AG08396 (cell line): ENCODE results near the gene PARVB.
A peak's percentile ranks its signal among the peaks of the same experiment; 100 is the strongest.
"Not testable (repeated sequence)": the region's sequence is repeated elsewhere in the genome, so short reads cannot be mapped to it uniquely, and the experiment has no call there.

ENCODE experiments used
- DNase-seq: peaks from one replicate; pipeline ENCODE4 v3.0.0; 2012; ENCODE audit warnings: low spot score, mixed read lengths

Gene PARVB

DNA sequence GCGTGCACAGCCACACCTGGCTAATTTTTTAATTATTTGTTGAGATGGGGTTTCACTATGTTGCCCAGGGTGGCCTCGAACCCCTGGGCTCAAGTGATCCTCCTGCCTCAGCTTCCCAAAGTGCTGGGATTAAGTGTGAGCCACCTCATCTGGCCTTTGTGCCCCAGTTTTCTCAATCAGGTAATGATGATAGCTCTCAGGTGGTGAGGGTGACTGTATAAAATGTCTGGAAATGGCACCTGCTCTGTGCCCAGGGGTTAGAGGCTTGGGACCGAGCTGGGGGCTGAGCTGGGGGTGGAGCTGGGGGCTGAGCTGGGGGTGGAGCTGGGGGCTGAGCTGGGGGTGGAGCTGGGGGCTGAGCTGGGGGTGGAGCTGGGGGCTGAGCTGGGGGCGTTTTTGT is 32.5 kb downstream of the PARVB start:
- DNase-seq = not testable (repeated sequence)

- DNase-seq = no peak
These were observed 33.4 kb downstream of the PARVB start for GRCh38 chr22:44057401-44057987.

GRCh38 chr22:44063462-44064371 is 39.6 kb downstream of the PARVB start:
- no peak for DNase-seq

GRCh38 chr22:44067033-44067432 is 42.9 kb downstream of the PARVB start:
- DNase-seq = no peak

- no peak for DNase-seq
These were observed 43.8 kb downstream of the PARVB start for GRCh38 chr22:44067901-44068300.

GRCh38 chr22:44068422-44069191 is 44.5 kb downstream of the PARVB start:
- no peak for DNase-seq

DNA sequence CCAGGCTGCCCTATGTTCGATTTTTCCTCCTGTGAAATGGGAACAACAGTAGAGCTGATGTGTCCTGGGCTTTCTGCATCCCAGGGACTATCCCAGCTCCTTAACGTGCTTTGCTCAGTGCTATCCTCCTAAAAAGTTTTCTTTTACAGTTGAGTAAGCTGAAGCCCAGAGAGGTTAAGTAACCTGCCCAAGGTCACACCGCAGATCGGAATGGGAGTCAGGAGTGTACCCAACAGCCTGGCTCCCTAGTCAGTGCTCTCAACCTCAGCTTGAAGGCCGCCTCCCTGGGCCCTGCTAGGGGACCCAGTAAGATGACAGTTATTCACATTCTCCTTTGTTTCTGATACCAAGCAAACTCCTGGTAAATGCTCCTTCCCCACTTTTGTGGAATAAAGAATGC is 45.9 kb downstream of the PARVB start:
- DNase-seq = no peak

DNA sequence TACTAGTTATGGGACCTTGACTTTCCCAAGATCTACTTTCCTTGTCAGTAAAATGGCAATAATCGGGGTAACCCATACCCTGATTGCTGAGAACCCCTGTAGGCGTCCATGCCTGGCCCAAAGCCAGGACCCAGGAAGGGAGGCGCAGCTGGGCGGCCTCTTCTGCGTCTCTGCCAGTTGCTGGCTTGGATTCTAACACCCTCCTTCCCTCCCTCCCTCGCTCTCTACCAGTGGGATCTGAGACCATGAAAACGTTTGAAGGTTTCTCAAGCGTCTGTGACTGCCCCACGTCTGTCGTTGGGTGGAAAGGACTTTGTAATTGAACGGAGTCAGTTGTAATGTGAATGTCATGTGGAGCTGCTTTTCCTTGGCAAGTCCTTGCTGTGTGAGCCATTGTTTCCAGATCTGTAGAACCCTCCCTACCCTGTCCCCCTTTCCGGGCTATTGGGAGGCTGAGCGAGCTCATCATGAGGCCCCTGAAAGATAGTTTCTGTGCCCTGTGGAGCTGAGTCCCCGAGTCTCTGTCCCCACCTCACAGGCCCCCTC is 47.8 kb downstream of the PARVB start:
- no peak for DNase-seq

DNA sequence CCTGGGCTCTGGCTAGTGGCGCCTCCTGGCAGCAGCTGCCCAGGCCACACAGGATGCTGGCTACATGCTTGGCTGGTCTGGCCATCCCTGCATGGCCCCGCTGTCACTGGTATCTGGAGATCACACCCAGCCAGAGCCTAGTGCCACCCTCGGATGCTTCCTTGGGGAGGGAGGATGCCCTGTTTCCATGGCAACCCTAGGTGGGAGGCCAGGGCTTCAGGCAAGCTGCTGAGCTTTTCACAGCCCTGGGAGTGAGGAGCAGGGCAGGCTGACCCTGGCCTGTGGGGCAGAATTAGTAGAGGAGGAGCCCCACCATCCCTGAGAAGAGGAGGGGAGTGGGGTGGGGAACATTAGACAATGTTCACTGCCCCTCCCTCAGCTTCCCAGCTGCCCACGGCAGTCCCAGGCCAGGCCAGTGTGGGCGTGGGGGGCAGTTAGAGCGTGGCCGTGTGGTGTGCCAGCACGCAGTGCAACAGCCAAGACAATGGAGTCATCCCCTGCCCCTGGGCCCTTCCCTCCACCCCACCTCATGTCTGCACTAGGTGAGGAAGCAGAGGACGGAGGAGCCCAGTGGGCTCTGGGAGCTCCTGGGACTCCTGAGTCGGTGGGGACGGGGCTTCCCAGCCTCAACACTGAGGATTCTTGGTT is 50.4 kb downstream of the PARVB start:
- DNase-seq = no peak

DNA sequence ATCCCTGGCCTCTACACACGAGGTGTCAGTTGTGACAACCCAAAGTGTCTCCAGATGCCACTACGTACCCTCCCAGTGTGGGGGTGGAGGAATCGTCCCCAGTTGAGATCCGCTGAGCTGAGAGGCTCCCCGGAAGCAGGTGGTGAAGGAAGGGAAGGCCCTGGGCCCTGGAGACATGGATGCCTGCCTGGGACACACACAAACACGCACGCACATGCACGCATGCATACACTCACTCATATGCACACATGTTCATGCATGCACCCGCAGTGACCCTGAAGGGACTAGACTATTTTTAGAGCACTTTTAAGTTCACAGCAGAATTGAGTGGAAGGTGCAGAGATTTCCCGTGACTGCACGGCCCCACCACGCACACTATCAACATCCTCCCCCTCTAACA is 50.9 kb downstream of the PARVB start:
- DNase-seq = no peak

- DNase-seq = no peak
These were observed 51.6 kb downstream of the PARVB start for GRCh38 chr22:44075670-44076069.

DNA sequence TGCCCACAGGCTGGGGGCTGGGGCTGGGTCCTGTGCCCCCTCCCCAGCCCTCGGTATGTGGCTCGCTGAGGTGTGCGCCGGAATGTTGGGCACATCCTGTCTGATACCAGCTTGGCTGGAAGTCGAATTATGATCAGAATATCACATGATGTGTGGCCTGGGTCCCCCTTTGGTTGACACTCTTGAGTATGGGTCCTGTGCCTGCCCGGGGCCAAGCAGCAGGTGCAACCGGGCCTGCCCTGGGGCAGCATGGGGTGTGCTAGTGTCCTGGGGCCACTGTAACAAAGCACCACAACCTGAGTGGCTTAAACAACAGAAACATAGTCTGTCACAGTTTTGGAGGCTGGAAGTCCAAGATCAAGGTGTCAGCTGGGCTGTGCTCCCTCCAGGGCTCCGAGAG is 52.7 kb downstream of the PARVB start:
- no peak for DNase-seq

DNA sequence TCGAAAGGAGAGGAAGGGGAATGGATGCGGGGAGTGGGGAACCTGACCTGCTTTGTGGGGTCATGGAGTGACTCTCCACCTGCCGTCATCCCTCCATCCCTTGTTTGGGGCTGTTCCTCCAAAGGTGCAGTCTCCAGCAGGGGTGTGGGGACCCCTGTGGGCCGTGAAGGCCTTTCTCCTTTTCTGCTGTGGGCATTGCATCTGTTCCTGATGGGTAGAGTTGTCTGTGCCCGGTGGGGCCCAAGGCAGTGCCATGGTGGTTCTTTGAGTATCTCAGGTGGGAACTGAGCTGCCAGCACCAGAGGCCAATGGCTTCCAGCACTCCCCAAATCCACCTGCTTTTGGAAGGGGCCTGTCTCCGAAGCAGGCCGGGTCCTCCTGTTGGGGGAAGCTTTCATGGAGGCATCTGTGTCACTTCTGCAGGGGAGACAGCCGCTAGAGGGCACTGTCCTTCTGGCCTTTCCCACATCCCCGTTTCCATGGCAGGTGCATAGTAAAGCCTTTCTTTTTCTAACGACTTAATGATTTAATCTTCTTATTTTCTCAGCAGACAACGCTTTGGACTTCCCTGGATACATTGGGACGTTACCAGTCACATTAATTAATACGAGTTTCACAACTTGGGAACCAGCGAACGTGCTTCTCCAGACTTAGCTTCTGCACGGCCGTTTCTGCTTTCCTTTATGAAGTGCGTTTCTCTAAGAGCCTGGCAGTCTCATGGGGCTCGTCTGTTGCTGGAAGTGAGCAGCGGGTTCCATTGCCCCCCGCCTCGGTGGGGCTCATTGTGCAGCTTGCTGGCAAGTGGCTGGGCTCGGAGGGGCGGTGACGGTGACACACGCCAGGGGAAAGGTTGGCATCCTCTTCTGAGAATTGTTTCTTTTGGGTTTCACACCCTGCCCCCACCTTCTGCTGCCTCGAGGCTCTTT is 57.1 kb downstream of the PARVB start:
- peak; percentile 83 for DNase-seq

DNA sequence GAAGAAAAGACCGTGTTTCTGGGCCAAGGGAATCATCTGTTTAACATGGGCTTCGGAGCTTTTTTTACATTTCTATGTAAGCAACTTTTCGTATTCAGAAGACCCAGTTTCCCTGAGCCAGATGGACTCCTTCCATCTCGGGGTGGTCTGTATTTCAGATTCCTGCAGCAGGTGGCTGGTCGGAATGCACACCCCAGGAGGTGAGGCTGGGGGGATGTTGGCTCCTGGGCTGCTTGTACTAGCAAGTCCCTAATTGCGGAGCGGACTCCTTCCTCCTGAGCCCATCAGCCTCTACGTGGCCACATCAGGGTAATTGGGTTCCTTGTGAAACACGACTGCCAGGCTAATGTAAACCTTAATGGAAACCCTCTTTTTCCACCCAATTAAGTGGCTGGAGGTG is 58.7 kb downstream of the PARVB start:
- DNase-seq = no peak

DNA sequence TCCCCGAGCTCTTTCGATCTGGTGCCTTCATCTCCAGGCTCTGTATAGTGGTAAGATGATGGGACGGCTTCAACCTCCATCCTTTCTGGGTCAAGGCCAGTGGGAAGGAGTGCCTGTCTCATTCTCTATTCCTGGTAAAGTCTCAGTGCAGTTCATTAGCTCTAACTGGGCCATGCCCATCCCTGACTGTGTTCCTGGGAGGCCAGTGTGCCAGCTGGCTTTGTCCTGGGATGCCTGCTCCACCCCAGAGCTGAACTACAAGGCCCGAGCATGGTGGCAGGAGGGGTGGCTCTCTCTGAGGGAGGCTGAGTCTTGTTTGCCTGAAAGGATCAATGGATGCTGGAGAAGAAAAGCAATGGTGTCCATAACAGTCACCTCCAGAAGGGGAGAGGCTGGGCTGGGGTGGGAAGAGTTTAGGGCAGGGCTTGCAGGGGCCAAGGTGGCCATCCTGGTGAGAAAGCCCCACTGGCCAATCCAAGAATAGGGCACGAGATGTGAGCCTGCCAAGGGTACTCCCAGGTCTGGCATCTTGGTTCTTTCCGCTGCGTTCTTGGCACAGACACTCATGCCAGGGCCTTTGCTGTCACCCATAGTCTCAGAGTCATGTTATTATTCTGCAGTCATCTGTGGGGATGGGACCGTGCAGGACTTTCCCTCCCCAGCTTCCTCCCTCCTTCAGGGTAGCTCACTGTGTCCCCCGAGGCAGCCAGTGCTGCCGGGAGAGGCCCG is 60.1 kb downstream of the PARVB start:
- no peak for DNase-seq

DNA sequence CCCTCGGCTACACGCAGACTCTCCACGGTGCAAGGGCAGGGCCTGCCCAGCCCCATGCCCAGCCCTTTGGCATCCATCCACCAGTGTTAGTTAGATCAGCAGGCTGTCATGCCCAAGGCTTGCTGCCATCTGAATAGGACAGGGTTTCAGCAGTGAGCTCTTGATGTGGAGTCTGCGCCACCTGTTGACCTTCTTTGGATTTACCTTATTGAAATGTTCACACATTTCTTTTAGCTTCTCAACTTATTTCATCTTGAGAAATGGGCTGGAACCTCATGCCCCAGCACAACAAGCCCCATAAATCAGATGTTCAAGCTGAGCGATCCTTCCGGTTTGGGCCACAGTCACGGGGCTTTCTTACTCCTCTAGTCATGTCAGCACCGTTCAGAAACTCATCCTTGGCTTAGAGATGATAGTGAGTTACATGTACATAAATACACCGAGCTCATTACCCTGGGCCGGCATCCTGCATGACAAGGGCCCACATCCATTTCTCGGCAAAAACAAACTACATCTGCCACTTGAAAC is 61.7 kb downstream of the PARVB start:
- DNase-seq = peak; percentile 53

DNA sequence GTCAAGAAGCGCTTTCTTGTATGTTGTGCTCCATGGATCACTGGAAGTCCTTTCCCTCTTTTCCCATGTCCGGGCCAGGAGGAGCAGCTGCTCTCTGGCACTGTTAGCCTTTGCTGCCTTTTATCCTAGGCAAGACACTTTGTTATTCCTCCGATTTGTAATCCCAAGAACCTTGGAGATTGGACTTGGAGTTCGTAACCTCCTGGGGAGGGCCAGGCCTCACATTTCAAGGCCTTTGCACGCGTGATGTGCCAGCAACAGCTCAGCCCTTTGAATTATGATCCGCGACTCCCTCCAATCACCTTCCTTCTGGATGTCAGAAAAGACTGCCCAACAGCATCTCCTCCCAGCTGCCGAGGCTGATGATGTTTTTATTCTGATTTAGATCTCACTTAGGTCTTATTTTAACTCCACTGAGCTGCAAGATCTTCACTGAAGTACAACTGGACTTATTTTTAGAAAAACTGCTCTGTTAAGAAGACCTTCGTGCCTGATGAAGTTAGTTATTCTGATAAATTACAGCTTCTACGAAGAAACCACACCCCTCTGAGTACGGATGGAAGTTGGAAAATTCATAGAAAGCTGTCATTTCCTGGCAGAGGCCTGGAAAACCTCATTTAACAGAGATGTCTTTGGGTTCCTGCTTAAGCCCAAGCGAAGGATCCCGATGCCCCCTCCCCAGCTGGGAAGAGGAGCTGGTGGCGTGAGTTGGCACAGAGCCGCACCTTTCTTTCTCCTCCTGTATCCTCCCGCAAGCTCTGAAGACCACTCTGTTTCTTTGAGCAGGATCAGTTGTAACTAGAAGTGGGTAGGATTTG is 62.4 kb downstream of the PARVB start:
- DNase-seq = peak; percentile 35

DNA sequence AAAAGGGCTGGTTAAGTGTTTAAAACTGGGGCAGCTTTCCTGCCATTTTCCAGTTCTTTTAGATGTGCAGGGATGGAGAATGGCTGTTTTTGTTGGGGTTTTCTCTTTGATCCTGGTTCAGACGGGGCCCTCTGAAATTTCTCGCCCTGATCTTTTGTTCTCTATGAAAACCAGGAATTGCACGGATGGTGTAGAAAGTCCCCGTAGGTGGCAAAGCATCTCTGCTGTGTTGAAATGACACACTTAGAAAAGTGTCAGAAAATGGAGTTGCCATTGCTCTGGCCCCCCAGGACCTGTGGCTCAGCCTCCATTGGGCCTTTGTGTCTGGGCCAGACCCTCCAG is 63.0 kb downstream of the PARVB start:
- DNase-seq = no peak

- peak; percentile 69 for DNase-seq
These were observed 65.0 kb downstream of the PARVB start for GRCh38 chr22:44088976-44089570.
